Measurements from ENCODE around the gene ERVK3-1. TPM values are rescaled to one million over a fixed set of nuclear protein-coding genes. Genes with fewer than 3 reads are reported as not detected.

The ERVK3-1 gene
- total RNA-seq, 1 donor: 29.3 TPM

DNA sequence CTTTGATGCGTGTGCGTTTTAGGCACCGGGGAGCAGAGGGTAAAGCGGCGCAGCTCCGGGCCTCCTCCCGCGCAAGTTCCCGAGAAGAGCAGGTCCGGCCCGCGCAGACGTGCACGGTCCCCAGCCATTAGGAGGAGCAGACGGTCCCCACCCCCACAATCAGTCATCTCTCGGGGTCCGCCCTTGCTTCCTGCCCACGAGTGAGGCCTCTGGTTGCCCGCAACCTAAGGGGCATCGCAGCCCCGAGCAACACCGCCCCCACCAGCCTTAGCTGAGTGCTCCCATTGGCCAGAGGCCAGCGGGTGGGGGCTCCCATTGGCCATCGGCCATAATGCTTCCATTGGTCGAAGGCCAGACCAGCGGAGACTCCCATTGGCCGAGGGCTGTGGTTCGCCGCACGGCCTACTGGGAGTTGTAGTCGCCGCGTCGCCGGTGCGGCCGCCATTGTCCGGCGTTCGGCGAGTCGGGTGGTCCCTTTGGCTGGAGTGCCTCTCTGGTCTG lies 26.6 kb upstream of the ERVK3-1 start, which contains the start of gene ZNF8:
Gene ZNF8 (plus strand): TSS at position 415 of the 501 bp plus-strand sequence. CDS start 127 bp downstream, outside the sequence.
- Histone ChIP-seq H3K4me2 (ENCODE audit: insufficient read depth, low read length) (peak within 1 kb of the TSS; percentile 85), H4K20me1 (ENCODE audit: insufficient read depth, low read length) (peaks cover 24% of the 10 kb centered on the region), H3K36me3 (ENCODE audit: insufficient read depth, low read length) (peaks cover 18% of the 10 kb centered on the region), H3K4me1 (ENCODE audit: insufficient read depth, low read length) (peaks cover 23% of the 10 kb centered on the region), H3K27ac (ENCODE audit: low read depth, low read length) (peak within 1 kb of the TSS; percentile 95), H3K79me2 (ENCODE audit: insufficient read depth, low read length) (peaks cover 67% of the 10 kb centered on the region), H3K9me3 (ENCODE audit: low read depth, low read length) (no peaks in the 10 kb centered on the region), H2AFZ (ENCODE audit: low read length) (peak within 1 kb of the TSS; percentile 98), H3K4me3 (ENCODE audit: insufficient read depth, low read length) (peak within 1 kb of the TSS; percentile 94), H3K27me3 (ENCODE audit: insufficient read depth, low read length) (no peaks in the 10 kb centered on the region)
- DNase-seq (ENCODE audit: insufficient read length, low spot score, missing footprints): peak; percentile 99
- TF ChIP-seq, protein P1, sequence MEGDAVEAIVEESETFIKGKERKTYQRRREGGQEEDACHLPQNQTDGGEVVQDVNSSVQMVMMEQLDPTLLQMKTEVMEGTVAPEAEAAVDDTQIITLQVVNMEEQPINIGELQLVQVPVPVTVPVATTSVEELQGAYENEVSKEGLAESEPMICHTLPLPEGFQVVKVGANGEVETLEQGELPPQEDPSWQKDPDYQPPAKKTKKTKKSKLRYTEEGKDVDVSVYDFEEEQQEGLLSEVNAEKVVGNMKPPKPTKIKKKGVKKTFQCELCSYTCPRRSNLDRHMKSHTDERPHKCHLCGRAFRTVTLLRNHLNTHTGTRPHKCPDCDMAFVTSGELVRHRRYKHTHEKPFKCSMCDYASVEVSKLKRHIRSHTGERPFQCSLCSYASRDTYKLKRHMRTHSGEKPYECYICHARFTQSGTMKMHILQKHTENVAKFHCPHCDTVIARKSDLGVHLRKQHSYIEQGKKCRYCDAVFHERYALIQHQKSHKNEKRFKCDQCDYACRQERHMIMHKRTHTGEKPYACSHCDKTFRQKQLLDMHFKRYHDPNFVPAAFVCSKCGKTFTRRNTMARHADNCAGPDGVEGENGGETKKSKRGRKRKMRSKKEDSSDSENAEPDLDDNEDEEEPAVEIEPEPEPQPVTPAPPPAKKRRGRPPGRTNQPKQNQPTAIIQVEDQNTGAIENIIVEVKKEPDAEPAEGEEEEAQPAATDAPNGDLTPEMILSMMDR (IDR thresholded peaks at IDR 0.05; ENCODE audit: extremely low read depth, low read depth, low read length): peak; percentile 12

DNA sequence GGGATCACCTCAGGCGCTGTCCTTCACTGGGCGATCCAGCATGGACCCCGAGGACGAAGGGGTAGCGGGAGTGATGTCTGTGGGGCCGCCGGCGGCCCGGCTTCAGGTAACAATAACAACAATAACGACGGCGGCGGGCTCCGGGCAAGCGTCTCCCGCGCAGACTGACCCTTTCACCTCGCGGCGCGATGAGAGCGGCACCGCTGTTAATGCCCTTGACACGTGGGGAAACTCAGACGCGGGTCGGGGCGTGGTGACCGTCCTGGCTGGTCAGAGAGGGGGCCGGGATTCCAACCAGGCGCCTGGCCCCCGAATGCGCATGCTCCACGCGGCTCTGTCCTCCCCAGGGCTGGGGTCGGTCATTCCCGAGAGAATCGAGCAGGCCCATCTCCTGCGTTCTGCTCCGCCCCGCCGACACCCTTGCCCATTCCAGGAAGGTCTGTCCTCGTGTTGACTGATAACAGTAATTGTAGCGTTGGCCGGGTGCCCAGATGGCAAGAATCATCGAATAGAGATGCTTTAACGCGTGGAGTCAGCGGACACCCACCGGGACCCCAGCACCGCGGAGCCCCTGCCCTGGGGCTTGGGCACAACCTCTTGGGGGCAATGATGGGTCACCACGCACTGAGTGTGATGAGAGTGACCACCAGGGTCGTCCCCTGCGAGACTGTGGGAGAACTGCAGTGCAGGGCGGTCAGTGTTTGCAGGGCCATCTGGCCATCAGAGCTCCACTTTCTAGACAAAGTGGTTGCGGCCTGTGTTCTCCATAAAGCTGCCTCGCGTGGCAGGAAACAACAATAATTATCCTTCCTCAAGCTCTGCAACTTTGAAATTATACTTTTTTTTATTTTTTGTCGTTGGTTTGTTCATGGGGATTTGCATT lies 25.9 kb upstream of the ERVK3-1 start:
- peak overlapping the region; percentile 95 for H3K27ac ChIP-seq (ENCODE audit: low read depth, low read length)
- peaks cover 21% of the 10 kb centered on the region for H3K4me1 ChIP-seq (ENCODE audit: insufficient read depth, low read length)
- H3K4me2 ChIP-seq (ENCODE audit: insufficient read depth, low read length): peak overlapping the region; percentile 85
- peaks cover 28% of the 10 kb centered on the region for H4K20me1 ChIP-seq (ENCODE audit: insufficient read depth, low read length)
- peak; percentile 85 for DNase-seq (ENCODE audit: insufficient read length, low spot score, missing footprints)
- TF ChIP-seq, protein P1 (IDR thresholded peaks at IDR 0.05; ENCODE audit: extremely low read depth, low read depth, low read length): no peak
- H3K27me3 ChIP-seq (ENCODE audit: insufficient read depth, low read length): no peaks in the 10 kb centered on the region
- peaks cover 69% of the 10 kb centered on the region for H3K79me2 ChIP-seq (ENCODE audit: insufficient read depth, low read length)
- peak overlapping the region; percentile 94 for H3K4me3 ChIP-seq (ENCODE audit: insufficient read depth, low read length)
- H2AFZ ChIP-seq (ENCODE audit: low read length): peak overlapping the region; percentile 98
- H3K9me3 ChIP-seq (ENCODE audit: low read depth, low read length): no peaks in the 10 kb centered on the region
- peaks cover 18% of the 10 kb centered on the region for H3K36me3 ChIP-seq (ENCODE audit: insufficient read depth, low read length)

DNA sequence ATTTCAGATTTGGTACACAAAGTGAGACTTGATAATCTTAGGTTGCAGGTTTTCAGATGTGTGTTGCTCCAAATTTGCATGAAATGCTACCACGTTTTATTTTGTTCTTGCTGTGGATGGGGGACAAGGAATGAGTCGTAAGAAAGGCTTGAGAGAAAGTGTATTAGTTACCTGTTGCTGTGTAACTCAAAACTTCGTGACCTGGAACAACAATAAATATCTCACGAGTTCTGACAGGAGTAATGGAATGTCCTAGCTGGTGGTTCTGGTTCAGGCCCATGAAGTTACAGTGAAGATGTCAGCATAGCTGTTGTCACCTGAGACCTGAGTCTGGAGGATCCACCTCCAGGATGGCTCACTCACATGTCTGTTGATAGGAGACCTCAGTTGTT lies 25.3 kb upstream of the ERVK3-1 start:
- H3K27me3 ChIP-seq (ENCODE audit: insufficient read depth, low read length): no peaks in the 10 kb centered on the region
- DNase-seq (ENCODE audit: insufficient read length, low spot score, missing footprints): no peak
- peaks cover 18% of the 10 kb centered on the region for H3K4me1 ChIP-seq (ENCODE audit: insufficient read depth, low read length)
- H3K36me3 ChIP-seq (ENCODE audit: insufficient read depth, low read length): peaks cover 18% of the 10 kb centered on the region
- H3K27ac ChIP-seq (ENCODE audit: low read depth, low read length): peak overlapping the region; percentile 95
- peak overlapping the region; percentile 94 for H3K4me3 ChIP-seq (ENCODE audit: insufficient read depth, low read length)
- H3K79me2 ChIP-seq (ENCODE audit: insufficient read depth, low read length): peaks cover 74% of the 10 kb centered on the region
- TF ChIP-seq, protein P1 (IDR thresholded peaks at IDR 0.05; ENCODE audit: extremely low read depth, low read depth, low read length): no peak
- H3K9me3 ChIP-seq (ENCODE audit: low read depth, low read length): no peaks in the 10 kb centered on the region
- no peak overlapping the region for H2AFZ ChIP-seq (ENCODE audit: low read length)
- H4K20me1 ChIP-seq (ENCODE audit: insufficient read depth, low read length): peaks cover 34% of the 10 kb centered on the region
- peak overlapping the region; percentile 85 for H3K4me2 ChIP-seq (ENCODE audit: insufficient read depth, low read length)

DNA sequence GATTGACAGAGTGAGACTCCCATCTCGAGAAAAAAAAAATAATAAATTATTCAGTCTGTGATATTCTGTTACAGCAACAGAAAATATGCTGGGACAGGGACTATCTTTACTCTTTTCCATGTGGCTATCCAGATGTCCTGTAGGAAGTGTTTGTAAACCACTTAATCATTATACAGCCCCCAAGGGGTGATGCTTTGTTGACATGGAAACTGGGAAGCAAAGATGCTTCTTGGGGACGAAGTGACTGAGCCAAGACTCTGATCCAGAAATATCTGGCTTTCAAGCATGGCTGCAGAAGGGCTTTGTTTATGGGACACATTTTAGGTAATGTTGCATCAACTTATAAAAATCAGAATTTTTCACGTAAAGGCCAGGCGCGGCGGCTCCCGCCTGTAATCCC lies 21.0 kb upstream of the ERVK3-1 start:
- peaks cover 43% of the 10 kb centered on the region for H3K36me3 ChIP-seq (ENCODE audit: insufficient read depth, low read length)

More for the DNA sequence above, 21.0 kb upstream of the ERVK3-1 start:
- Histone ChIP-seq H3K27ac (ENCODE audit: low read depth, low read length) (no peak overlapping the region), H3K79me2 (ENCODE audit: insufficient read depth, low read length) (peaks cover 56% of the 10 kb centered on the region), H4K20me1 (ENCODE audit: insufficient read depth, low read length) (peaks cover 41% of the 10 kb centered on the region), H3K4me3 (ENCODE audit: insufficient read depth, low read length) (no peak overlapping the region), H3K4me2 (ENCODE audit: insufficient read depth, low read length) (no peak overlapping the region), H2AFZ (ENCODE audit: low read length) (no peak overlapping the region), H3K27me3 (ENCODE audit: insufficient read depth, low read length) (no peaks in the 10 kb centered on the region), H3K4me1 (ENCODE audit: insufficient read depth, low read length) (peaks cover 10% of the 10 kb centered on the region), H3K9me3 (ENCODE audit: low read depth, low read length) (no peaks in the 10 kb centered on the region)
- TF ChIP-seq, protein P1 (IDR thresholded peaks at IDR 0.05; ENCODE audit: extremely low read depth, low read depth, low read length): no peak
- no peak for DNase-seq (ENCODE audit: insufficient read length, low spot score, missing footprints)

All from osteoblast (primary cell).